Loucy (cell line): Measurements from ENCODE around the gene RPS6KA1.

Experiments
- H2AFZ ChIP-seq: fragments of 200-600 bp; sonication (generic); 2 replicates; pipeline ENCODE4 v1.6.0; 2016; ENCODE audit warnings: antibody characterized with exemption, mild to moderate bottlenecking, low read length, moderate library complexity
- H3F3A ChIP-seq: fragments of 200-600 bp; 2 replicates; pipeline ENCODE4 v1.6.0; 2016; ENCODE audit warnings: antibody characterized with exemption, low read depth, mild to moderate bottlenecking
- H3K27me3 ChIP-seq: fragments of 200-600 bp; sonication (generic); 2 replicates; pipeline ENCODE4 v1.6.1; 2014; ENCODE audit warnings: low read length, mild to moderate bottlenecking; ENCODE audit not compliant: insufficient read depth, poor library complexity, severe bottlenecking
- H3K36me3 ChIP-seq: fragments of 200-600 bp; sonication (generic); 2 replicates; pipeline ENCODE4 v1.6.1; 2016; ENCODE audit warnings: low read length; ENCODE audit not compliant: insufficient read depth
- H3K4me1 ChIP-seq: fragments of 200-600 bp; sonication (generic); 2 replicates; pipeline ENCODE4 v1.5.1; 2014; ENCODE audit warnings: low read length, mild to moderate bottlenecking; ENCODE audit not compliant: insufficient read depth, poor library complexity, severe bottlenecking
- H3K4me2 ChIP-seq: fragments of 200-600 bp; sonication (generic); 2 replicates; pipeline ENCODE4 v1.6.0; 2014; ENCODE audit warnings: antibody characterized with exemption, low read length, low read depth, mild to moderate bottlenecking; ENCODE audit not compliant: poor library complexity, severe bottlenecking
- H3K4me3 ChIP-seq: fragments of 200-600 bp; sonication (generic); 2 replicates; pipeline ENCODE4 v1.5.1; 2014; ENCODE audit warnings: low read length, mild to moderate bottlenecking, mixed read lengths; ENCODE audit not compliant: poor library complexity, severe bottlenecking
- H3K79me2 ChIP-seq: fragments of 200-600 bp; sonication (generic); 2 replicates; pipeline ENCODE4 v1.6.1; 2014; ENCODE audit warnings: low read length; ENCODE audit not compliant: insufficient read depth
- H3K9ac ChIP-seq: fragments of 200-600 bp; sonication (generic); 2 replicates; pipeline ENCODE4 v1.6.0; 2014; ENCODE audit warnings: mild to moderate bottlenecking, low read depth, low read length, moderate library complexity; ENCODE audit not compliant: poor library complexity, severe bottlenecking
- H3K9me2 ChIP-seq: fragments of 200-600 bp; sonication (generic); replicated peaks from 2 replicates; pipeline ENCODE4 v1.6.1; 2016; ENCODE audit warnings: low read depth, low read length, mixed read lengths
- H3K9me3 ChIP-seq: fragments of 200-600 bp; sonication (generic); 2 replicates; pipeline ENCODE4 v1.6.1; 2014; ENCODE audit warnings: mild to moderate bottlenecking, antibody characterized with exemption, low read length, low read depth; ENCODE audit not compliant: insufficient read depth
- H4K20me1 ChIP-seq: fragments of 200-600 bp; sonication (generic); 2 replicates; pipeline ENCODE4 v1.6.0; 2014; ENCODE audit warnings: antibody characterized with exemption, low read length, mild to moderate bottlenecking; ENCODE audit not compliant: insufficient read depth, poor library complexity, severe bottlenecking
- CTCF ChIP-seq: fragments of 200-600 bp; sonication (generic); conservative IDR thresholded peaks from 2 replicates; pipeline ENCODE4 v1.5.1; 2014; ENCODE audit warnings: mild to moderate bottlenecking, antibody characterized with exemption, low read length
- EZH2phosphoT487 ChIP-seq: fragments of 200-600 bp; IDR thresholded peaks from 2 replicates; pipeline ENCODE4 v1.6.1; 2018; ENCODE audit warnings: antibody characterized with exemption, mild to moderate bottlenecking, moderate library complexity, borderline replicate concordance

The RPS6KA1 gene

GRCh38 chr1:26598890-26599289 is 69.3 kb downstream of the RPS6KA1 start:
- Histone ChIP-seq H3K4me2 (no peak overlapping the region), H3K4me1 (peaks cover 10% of the 10 kb centered on the region), H3K9me2 (no peaks in the 10 kb centered on the region), H4K20me1 (no peaks in the 10 kb centered on the region), H3K4me3 (no peak overlapping the region), H3K79me2 (no peaks in the 10 kb centered on the region), H3K9ac (no peak overlapping the region), H3K27me3 (no peaks in the 10 kb centered on the region), H2AFZ (no peak overlapping the region), H3K36me3 (no peaks in the 10 kb centered on the region), H3K9me3 (no peaks in the 10 kb centered on the region), H3F3A (no peaks in the 10 kb centered on the region)
- TF ChIP-seq EZH2phosphoT487 (no peak), CTCF (no peak)

- Histone ChIP-seq H3K4me1 (peaks cover 10% of the 10 kb centered on the region), H2AFZ (peak overlapping the region; percentile 61), H3K9me2 (no peaks in the 10 kb centered on the region), H3K79me2 (no peaks in the 10 kb centered on the region), H3K9ac (no peak overlapping the region), H3K27me3 (no peaks in the 10 kb centered on the region), H3F3A (no peaks in the 10 kb centered on the region), H3K36me3 (no peaks in the 10 kb centered on the region), H3K9me3 (no peaks in the 10 kb centered on the region), H3K4me3 (no peak overlapping the region), H3K4me2 (no peak overlapping the region), H4K20me1 (no peaks in the 10 kb centered on the region)
- TF ChIP-seq CTCF (peak; percentile 94), EZH2phosphoT487 (no peak)
These were observed 72.9 kb downstream of the RPS6KA1 start for GRCh38 chr1:26602378-26602959.

- no peak overlapping the region for H3K4me3 ChIP-seq
- no peaks in the 10 kb centered on the region for H4K20me1 ChIP-seq
- H3F3A ChIP-seq: no peaks in the 10 kb centered on the region
- peak overlapping the region; percentile 29; the same call in 1 of the 2 replicates for H2AFZ ChIP-seq
- no peaks in the 10 kb centered on the region for H3K9me2 ChIP-seq
- H3K9ac ChIP-seq: no peak overlapping the region
- no peaks in the 10 kb centered on the region for H3K9me3 ChIP-seq
- no peaks in the 10 kb centered on the region for H3K79me2 ChIP-seq
- TF ChIP-seq CTCF (no peak), EZH2phosphoT487 (no peak)
- H3K27me3 ChIP-seq: no peaks in the 10 kb centered on the region
- no peaks in the 10 kb centered on the region for H3K36me3 ChIP-seq
- peaks cover 8% of the 10 kb centered on the region for H3K4me1 ChIP-seq
- H3K4me2 ChIP-seq: no peak overlapping the region
These were observed 74.3 kb downstream of the RPS6KA1 start for GRCh38 chr1:26603856-26604255.
